ENCODE results near the gene PREX1.

DNA sequence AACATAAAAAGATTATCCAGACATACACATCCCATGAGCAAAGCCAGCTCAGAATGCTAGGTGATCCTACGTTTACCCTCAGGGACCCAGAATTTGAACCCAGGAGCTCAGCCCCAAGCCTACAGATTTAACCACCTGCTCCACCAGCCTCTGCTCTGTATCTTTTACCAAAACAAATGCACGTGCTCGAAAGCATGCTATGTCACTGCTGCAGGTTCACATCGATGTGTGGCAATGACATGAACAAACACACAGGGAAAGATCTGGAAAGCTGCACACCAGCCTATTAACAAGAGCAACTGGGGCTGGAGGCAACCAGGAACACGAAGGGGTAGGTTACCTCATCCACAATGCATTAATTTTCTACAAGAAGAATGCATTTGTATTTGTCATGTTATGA, 32.1 kb downstream of the PREX1 start:
- TF ChIP-seq, protein P1, sequence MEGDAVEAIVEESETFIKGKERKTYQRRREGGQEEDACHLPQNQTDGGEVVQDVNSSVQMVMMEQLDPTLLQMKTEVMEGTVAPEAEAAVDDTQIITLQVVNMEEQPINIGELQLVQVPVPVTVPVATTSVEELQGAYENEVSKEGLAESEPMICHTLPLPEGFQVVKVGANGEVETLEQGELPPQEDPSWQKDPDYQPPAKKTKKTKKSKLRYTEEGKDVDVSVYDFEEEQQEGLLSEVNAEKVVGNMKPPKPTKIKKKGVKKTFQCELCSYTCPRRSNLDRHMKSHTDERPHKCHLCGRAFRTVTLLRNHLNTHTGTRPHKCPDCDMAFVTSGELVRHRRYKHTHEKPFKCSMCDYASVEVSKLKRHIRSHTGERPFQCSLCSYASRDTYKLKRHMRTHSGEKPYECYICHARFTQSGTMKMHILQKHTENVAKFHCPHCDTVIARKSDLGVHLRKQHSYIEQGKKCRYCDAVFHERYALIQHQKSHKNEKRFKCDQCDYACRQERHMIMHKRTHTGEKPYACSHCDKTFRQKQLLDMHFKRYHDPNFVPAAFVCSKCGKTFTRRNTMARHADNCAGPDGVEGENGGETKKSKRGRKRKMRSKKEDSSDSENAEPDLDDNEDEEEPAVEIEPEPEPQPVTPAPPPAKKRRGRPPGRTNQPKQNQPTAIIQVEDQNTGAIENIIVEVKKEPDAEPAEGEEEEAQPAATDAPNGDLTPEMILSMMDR (conservative IDR thresholded peaks at IDR 0.05 in 1 of 2, IDR thresholded peaks at IDR 0.05 in 1 of 2; ENCODE audit: low read depth in 1 of 2, low read length in 2 of 2) = no peak
- no peak for TF ChIP-seq EZH2 (IDR thresholded peaks at IDR 0.05; ENCODE audit: low read length, missing control alignments)

All from fibroblast of lung (primary cell).